GM18520 (cell line): ENCODE results near the gene TP53BP2.

Source experiments
- ATAC-seq: cut with Tn5 transposase; IDR thresholded peaks from one replicate; pipeline ENCODE4 v1.9.1; 2021; ENCODE audit not compliant: unreplicated experiment

TP53BP2 gene

DNA sequence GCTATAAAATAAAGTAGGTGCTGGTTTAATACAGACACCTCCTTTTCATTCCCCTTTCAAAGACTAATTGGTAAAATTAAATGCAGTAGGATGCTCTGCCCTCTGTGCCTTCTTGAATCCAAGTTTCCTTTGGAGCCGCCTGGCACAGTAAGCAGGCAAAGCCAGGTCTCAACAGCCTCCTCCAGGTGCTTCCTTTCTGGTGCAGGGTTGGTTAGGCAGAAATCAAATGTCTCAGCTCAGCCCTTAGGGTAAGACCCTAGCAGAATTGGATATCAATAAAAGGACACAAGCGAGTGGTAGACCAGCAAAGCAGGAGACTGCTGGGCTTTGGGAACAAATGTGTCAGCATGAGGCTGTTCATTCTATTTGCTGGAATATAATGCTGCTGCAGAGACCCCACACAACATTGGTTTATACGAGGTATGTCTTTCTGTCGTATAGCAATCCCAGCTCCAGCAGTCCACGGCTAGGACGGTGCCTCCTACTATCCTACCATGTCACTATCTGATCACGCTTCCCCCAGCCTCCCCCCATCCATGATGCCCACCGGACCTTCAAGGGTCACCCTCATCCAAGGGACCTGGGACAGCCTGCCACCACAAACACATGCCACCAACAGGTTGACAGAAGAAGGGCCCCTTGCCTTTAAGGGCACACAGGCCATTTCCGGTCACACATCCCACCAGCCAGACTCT is 75.0 kb downstream of the TP53BP2 start:
- no peak for ATAC-seq

DNA sequence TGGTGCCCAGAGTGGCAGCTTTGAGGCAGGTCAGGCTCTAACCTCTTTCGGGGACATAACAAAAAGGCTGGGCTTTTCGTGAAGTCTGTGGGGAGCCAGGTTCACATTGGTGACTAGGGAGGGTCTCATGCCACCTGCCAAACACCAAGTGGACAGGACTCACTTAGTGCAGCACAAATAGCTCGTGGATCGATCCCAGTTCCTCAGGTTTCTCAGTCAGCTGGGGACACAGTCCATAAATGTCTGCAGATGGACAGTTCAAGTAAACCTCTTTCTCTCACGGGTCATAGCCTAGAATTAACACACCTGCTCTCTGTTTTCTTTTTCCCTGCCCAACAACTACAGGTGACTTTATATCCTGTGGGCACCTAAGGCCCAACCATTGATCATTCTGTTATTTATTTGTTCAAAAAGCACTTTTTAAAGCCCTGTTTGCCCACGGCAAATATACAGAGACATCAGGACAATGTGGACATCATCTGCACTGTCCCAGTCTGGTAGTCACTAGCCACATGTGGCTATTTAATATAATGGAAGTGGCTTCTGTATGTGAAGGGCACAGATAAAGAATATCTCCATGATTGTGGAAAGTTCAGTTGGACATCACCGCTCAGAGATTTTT is 79.9 kb downstream of the TP53BP2 start:
- no peak for ATAC-seq

DNA sequence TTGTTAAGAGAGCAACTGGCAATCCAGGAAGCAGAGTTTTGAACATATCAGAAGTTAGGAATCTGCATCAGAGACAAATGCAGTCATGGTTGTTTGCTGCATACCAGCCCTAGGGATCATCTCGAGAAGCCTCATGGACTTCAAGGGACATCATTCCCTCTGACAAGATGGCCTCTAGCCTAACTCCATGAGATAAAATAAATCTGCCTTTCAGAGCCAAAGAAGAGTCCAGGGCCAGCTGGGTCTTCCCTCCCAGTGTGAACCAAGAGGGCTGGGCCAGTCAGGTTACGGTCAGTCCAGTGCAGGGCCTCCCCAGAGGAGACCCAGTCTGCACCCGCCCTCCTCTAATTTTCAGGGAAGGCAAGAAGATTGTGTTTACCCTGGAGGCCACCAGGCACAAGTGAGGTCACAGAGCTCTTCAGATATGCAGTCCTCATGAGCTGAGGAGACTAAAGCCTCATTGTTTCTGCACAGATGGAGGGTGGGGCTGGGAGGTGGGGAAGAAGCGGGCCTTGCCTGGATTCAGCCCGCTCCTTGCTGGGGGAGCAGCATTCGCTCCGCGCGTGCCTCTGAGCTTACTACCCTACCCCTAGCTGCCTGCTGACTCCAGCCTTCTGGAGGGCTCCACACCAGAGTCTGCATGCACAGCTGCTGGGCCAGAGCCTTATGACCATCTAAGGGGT is 80.6 kb downstream of the TP53BP2 start:
- no peak for ATAC-seq

DNA sequence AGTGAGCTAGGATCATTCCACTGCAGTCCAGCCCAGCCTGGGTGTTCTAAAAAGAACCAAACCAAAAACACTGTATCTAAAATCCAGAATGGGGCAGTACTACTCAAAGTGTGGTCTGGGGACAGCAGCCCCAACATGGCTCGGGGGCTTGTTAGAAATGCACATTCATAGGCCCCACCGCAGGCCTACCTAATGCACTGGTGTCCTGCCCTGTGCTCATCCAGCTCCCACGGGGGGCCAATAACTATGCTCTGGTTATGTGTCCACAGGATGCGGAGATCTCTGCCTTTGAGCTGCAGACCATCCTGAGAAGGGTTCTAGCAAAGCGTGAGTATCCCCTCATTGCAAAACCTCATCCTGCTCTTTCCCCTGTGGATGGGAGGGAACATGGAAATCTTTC is 81.9 kb downstream of the TP53BP2 start:
- no peak for ATAC-seq

DNA sequence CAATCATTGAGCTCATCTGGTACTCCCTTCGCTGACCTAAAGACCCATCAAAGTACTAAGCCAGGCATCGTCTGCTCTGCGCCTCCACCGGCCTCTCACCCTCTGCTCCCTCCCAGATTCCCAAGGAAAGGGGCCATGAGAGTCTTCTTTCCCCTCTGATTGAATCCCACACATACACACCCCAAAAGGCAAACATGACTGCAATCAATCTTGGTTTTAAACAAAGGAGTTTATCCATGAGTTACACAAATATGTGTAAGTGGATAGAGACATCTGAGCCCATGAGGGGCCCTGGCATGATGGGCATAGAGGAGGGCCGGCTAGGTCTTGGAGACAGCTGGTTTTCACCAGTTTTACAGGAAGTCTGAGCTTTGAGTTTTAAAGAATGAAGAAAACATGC is 82.5 kb downstream of the TP53BP2 start:
- ATAC-seq, result no peak

DNA sequence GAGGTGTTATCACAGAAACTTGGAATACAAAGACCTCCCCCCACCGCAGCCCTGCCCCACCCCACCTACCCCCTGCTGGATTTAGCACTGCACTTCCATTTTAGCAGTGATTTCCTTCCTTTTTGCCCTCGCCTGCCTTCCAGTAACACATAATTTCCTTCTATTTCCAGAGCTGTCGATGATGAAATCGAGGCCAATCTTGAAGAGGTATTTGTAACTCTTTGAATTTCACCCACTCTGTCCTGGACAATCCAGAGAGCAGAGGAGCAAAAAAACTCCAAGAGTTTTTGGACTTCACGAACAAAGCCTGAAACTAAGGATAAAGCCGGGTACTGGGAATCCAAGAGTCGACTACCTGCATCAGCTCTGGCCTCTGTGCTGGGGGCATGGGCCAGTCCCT is 84.3 kb downstream of the TP53BP2 start:
- no peak for ATAC-seq

DNA sequence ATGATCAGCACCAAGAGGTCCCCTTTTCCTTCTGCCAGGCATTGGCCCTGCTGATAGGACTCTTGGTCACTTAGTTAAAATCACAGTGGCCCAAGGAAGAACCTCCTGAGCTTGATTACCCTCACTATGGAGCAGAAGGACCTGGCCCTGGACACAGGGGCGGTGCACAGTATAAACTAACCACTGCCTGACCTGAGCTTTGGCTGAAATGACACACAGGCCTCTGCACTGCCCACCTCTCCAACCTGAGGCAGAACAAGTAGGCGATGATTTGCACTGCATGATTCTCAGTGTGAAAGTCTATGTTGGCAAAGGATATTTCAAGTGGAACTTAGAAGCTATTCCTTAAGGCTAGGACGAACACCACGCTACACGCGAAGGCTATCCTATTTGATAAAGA is 84.9 kb downstream of the TP53BP2 start:
- ATAC-seq, result no peak

DNA sequence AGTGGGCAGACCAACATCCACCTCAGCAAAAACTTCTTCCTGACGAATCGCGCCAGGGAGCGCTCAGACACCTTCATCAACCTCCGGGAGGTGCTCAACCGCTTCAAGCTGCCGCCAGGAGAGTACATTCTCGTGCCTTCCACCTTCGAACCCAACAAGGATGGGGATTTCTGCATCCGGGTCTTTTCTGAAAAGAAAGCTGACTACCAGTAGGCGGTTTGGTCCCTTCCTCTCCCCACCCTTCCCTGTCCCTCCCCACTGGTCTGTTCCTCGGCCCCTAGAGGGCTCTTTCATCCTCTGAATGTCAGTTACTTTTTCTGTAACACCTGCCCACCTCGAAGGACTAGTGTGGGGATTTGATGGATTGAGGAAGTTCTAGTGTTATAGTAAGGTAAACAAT is 86.5 kb downstream of the TP53BP2 start:
- ATAC-seq, result no peak

DNA sequence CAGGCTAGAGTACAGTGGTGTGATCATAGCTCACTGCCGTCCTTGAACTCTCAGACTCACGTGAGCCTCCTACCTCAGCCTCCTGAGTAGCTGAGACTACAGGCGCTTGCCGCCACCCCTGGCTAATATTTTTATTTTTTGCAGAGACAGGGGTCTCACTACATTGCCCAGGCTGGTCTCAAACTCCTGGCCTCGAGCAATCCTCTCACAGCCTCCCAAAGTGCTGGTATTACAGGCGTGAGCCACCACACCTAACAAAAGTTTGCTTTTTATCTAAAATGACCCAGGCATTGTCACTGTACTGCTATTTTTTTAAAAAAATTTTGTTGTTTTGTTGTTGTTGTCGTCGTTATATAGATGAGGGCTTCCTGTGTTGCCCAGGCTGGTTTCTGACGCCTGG is 87.0 kb downstream of the TP53BP2 start:
- no peak for ATAC-seq

DNA sequence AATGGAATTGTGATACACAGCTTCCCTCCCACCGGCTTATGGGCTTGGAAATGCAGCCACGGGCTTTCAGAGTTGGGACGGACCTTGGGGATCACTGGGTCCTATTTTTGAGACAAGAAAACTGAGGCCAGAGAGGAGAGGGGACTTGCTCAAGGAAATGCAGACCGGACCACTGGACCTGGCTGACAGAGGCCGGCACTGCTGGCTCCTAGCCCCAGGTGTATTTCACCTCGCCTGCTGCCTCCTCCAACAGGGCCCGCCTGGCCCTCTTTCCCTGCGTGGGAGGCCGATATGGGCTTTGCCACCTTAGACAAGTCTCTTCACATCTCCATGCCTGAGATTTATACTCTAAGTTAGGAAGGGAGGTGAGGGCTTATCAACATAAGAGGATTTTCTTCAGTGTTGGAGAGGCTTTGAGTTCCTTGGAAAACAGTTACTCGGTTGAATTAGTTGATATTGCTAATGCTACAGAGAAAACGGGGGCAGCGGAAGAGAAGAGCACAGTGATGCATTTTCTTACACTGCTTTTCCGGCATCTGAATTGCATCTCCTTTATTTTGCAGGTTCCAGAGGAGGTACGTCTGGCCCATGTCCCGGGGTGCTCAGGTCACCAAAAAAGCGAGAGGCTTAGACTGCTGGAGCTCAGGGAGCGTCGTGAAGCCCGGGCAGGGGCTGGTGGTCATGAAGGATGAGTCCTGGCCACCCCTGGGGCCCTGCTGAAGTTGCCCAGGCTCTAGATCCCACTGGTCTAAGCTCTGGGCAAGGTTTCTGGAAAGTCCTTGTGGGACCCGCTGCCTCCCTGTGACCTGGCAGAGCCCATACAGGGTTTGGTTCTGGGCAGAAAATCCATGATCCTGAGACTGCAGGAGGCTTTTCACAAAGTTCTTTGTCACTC is 88.7 kb downstream of the TP53BP2 start:
- no peak for ATAC-seq

DNA sequence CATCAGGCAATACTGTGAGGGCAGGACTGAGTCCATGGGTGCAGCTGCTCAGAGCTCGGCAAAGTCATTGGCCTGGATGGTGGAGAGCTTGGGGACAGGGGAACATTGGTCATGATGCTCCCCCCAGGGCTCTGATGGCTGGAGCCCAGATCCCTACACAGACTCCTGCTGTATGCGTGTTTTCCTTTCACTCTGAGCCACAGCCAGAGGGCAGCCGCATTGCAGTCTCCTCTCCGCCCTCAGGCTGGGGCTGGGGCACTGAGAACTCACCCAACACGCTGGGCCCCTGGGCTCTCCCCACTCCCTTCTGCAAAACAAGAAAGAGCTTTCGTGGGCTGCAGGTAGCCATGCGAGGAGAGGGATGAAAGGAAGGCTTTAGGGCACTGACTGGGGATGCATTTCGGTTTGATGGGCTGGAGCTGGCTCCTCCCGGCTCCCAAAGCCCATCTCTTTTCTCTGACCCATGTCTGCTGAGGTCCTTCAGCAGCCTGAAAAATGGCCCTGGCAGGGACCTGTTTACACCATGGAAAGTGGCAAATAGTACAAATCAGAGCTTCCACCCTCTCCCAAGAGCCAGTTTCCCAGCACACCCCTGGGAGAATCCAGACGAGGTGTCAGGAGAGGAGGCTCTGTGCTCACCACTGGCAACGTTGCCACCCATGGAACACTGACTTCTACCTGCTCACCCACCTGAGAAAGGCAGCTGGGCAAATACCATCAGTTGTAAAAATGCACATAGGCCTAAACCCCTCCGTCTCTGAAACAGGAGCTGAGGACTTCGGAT is 89.6 kb downstream of the TP53BP2 start:
- no peak for ATAC-seq

DNA sequence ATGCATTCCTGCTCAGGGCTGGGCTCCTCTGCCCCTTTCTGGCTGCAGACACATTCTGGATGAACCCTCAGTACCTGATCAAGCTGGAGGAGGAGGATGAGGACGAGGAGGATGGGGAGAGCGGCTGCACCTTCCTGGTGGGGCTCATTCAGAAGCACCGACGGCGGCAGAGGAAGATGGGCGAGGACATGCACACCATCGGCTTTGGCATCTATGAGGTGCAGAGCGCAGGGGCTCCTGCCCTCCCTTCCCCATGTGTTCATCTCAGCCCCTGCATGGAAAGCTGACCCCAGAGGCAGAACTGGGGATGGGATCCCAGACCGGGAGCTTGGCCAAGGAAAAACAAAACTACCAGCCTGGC is 90.3 kb downstream of the TP53BP2 start:
- no peak for ATAC-seq

DNA sequence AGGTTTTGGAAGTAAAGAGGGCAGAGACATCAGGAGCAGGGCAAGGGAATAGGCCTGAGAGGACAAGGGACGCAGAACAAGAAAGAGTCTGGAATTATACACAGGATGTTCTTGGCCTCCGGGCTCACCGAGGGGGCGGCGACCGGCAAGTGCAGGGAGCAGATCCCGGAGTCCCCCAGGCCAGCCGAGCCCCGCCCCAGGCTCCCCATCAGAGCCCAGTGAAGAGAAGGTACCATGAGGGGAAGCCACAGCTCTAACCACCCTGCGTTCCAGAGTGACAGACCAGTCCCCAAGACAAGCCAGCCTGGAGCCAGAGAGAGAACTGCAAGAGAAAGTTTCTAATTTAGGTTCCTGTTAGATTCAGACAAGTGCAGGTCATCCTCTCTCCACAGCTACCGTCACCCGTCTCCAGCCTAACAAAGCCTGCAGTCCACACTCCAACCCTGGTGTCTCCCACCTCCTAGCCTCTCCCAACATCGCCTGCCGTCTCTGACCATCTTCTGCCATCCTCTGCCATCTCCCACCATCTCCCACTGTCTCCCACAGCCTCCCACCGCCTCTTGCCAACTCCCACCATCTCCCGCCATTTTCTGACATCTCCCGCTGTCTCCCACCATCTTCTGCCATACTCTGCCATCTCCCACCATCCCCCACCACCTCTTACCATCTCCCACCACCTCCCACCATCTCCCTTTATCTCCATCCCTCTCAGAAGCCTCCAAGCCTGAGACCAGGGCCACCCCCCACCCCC is 90.9 kb downstream of the TP53BP2 start:
- ATAC-seq, result no peak

DNA sequence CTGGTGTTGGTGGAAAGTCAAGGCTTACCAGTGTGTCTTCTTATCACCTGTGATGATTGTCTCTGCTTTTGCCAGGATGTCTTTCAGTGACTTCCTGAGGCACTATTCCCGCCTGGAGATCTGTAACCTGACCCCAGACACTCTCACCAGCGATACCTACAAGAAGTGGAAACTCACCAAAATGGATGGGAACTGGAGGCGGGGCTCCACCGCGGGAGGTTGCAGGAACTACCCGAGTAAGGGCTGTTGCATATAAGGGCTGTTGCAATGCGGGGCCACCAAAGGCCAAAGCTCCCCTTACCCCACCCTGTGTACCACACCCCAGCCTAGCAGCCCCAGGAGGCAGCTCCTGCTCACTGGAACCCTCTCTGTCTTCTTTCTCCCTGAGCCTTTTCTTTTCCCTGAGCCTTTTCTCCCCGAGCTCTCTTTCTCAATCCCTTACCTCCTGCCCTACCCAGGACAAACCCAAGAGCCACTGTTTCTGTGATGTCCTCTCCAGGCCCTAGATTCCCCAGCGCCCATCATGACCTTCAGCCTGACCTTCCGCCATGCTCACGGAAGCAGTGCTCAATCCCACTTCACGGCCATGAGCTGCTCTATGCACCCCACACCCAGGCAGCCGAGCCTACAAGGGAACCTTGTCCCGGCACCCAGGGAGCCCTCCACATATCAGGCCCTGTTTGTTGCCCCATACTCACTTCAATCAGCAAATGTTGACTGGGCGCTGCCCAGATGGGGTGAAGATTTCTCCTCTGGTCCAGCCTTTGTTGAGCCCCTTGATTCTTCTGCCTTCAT is 92.8 kb downstream of the TP53BP2 start:
- ATAC-seq, result no peak

DNA sequence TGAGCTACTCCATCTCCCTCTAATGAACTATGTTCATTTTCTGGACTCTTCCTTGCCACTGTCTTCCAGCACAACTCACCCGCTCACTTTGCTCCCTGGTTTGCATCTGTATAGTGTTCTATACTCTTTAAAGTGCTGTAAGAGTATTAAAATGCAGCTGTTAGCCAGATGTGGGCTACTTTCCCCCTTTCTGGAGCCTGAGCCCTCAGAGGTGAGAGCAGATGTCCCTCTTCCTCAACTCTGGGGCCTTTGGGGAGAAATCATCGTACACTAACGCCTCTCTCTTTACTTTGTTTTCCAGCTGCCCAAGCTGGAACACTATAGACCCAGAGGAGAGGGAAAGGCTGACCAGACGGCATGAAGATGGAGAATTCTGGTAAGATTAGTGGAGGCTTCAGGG is 94.1 kb downstream of the TP53BP2 start:
- ATAC-seq, result no peak

DNA sequence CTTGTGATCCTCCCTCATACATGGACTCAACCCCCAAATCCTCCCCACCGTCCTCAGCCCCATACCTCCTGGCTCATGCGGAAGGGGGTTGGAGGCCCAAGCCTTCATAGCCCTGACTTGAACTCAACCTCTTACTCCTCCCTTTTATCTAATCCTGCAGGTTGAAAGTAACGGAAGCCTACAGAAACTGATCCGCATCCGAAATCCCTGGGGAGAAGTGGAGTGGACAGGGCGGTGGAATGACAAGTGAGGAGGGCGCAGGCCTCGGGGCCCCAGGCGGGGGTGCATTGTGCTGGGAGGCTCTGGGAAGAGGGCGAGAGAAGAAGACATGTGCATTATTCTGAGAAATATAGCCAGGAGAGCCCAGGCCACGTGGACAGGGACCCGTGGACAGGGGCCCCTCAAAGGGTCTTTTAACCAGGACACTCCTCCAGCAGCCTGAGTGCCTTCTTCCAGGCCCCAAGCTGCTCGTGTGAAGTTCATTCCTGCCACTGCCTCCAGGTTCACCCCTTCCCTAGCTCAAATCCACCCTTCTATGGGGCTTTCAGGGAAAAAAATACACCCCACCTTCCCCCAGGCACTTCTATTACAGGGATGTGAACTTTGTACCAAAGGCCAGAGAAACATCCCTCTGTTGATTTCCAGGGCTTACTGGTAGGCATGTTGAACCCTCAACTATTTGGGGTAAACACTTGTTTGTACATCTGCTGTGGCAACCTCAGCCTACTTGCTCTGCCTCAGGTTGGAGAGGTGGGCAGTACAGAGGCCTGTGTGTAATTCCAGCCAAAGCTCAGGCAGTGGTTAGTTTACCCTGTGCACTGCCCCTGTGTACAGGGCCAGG is 94.8 kb downstream of the TP53BP2 start:
- ATAC-seq, result no peak

DNA sequence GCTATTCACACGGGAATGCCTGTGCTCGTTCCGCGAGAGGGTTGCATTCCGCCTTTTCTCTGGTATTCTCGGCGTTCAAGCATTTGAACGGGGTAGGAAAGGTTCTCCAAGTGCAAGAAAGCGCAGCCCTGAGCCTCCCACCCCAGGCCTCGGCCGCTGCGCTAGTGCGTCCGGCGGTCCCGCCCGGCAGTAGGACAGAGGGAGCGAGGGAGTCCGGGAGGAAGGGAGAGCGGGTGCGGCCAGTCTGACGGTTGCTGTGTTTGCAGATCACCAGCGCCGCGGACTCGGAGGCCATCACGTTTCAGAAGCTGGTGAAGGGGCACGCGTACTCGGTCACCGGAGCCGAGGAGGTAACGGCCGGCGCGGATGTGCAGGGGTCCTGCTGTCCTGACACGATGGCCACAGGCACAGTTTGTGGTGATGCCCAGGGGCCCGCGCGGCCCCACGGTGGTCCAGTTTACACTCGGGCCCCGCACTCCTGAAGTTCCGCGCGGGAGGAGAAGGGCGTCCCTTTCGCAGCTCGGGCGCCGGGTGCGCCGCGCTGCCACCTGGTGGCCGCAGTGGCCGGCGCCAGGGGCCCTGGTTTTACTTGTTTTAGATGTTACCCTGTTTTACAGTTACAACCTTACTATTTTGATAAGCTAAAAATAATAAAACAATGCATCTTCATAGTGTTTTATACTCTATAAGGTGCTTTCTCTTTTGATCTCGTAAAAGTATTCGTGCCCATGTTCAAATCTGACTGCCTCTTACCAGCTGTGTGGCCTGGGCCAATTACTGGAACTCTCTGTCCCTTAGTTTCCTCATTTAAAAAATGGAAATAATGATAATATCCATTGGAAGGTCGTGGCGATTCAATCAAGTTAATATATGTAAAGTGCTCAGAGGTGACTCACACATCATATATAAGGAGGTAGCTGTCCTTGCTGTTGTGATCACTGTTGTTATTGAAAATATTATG is 96.7 kb downstream of the TP53BP2 start:
- ATAC-seq, result no peak
